Stimulated activated CD8-positive, alpha-beta memory T cell treated with anti-CD3 and anti-CD28 coated beads, Interleukin-7, amount 100 ng/mL, for 24 hours (primary cell): ENCODE data around the gene DLG4.
A peak's percentile ranks its signal among the peaks of the same experiment; 100 is the strongest.

Experiments
- DNase-seq: peaks from one replicate; pipeline ENCODE4 v3.0.0-alpha.2; 2020; ENCODE audit warnings: low read depth

DLG4 gene

GRCh38 chr17:7214300-7215135, 5.1 kb downstream of the DLG4 start:
- peak; percentile 100 for DNase-seq

- peak; percentile 28 for DNase-seq
These were observed 5.7 kb downstream of the DLG4 start for GRCh38 chr17:7213895-7214299.

GRCh38 chr17:7211491-7212273, 8.0 kb downstream of the DLG4 start:
- DNase-seq = no peak

GRCh38 chr17:7208754-7209460, 10.7 kb downstream of the DLG4 start:
- no peak for DNase-seq

- no peak for DNase-seq
These were observed 11.5 kb downstream of the DLG4 start for GRCh38 chr17:7208027-7208571.

GRCh38 chr17:7207120-7208001, 12.3 kb downstream of the DLG4 start:
- no peak for DNase-seq

- DNase-seq = no peak
These were observed 14.1 kb downstream of the DLG4 start for GRCh38 chr17:7205561-7205960.

GRCh38 chr17:7204828-7205461, 14.7 kb downstream of the DLG4 start:
- peak; percentile 82 for DNase-seq

GRCh38 chr17:7204336-7204735, 15.3 kb downstream of the DLG4 start:
- DNase-seq = no peak

- no peak for DNase-seq
These were observed 16.2 kb downstream of the DLG4 start for GRCh38 chr17:7203391-7203790.

- no peak for DNase-seq
These were observed 22.8 kb downstream of the DLG4 start for GRCh38 chr17:7196651-7197401.

- no peak for DNase-seq
These were observed 23.7 kb downstream of the DLG4 start for GRCh38 chr17:7195971-7196370.

GRCh38 chr17:7192271-7192937, 27.2 kb downstream of the DLG4 start:
- DNase-seq = no peak

- no peak for DNase-seq
These were observed 27.9 kb downstream of the DLG4 start for GRCh38 chr17:7191571-7192270.

- no peak for DNase-seq
These were observed 28.6 kb downstream of the DLG4 start for GRCh38 chr17:7191069-7191468.

- no peak for DNase-seq
These were observed 29.2 kb downstream of the DLG4 start for GRCh38 chr17:7190276-7190917.

GRCh38 chr17:7186241-7186640, 33.4 kb downstream of the DLG4 start:
- no peak for DNase-seq

- DNase-seq = no peak
These were observed 35.0 kb downstream of the DLG4 start for GRCh38 chr17:7184647-7185046.
